Measurements from ENCODE around the gene WDFY4. TPM values are rescaled to one million over a fixed set of nuclear protein-coding genes. Genes with fewer than 3 reads are reported as not detected.

WDFY4 gene
- total RNA-seq, 4 donors from 2014 or later = 0.60 to 20.6 (median 5.1) TPM

DNA sequence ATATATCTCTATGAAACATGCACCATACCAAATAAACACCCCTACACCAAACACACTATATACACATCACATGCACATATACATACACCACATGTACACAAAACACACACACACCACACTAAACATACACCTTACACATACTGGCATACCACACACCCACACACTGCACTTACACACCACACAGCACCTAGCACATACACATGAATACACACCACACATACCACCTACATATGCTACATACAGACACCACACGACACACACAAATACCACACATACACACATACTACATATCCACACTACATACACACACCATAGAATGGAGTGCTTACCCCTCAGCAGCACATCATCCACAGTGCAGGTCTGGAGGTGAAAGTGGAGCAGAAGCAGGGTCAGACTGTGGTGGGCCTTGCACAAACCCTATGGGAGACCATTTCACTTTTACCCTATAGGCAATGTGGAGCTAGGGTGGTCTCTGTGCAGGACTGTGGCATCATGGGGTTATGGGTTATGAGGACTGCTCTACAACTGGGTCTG, 64.6 kb downstream of the WDFY4 start:
- no peak for DNase-seq
- 80 to 96% methylated on average over 1 of the region's 1 CpG for WGBS, 2 donors (ENCODE audit: low coverage in 1 of 2)
- no peaks in the 10 kb centered on the region for H3K4me1 ChIP-seq
- in situ Hi-C loops (cut with MboI; ENCODE audit: low pct_ligation_motif_present in 1 of 4, low pct_unique_long_range_greater_than_20kb in 1 of 4, low sequenced_read_pairs in 3 of 4) = no loop called here
- no peak overlapping the region for H3K4me3 ChIP-seq
- intact Hi-C loops (cut with DNase I; ENCODE audit: low total_unique reads) = loop anchor here (2.0 kb wide), 1 partner anchor 43 kb away; no protein-coding TSS in a partner anchor
- H3K36me3 ChIP-seq = no peaks in the 10 kb centered on the region
- TF ChIP-seq, protein P1, sequence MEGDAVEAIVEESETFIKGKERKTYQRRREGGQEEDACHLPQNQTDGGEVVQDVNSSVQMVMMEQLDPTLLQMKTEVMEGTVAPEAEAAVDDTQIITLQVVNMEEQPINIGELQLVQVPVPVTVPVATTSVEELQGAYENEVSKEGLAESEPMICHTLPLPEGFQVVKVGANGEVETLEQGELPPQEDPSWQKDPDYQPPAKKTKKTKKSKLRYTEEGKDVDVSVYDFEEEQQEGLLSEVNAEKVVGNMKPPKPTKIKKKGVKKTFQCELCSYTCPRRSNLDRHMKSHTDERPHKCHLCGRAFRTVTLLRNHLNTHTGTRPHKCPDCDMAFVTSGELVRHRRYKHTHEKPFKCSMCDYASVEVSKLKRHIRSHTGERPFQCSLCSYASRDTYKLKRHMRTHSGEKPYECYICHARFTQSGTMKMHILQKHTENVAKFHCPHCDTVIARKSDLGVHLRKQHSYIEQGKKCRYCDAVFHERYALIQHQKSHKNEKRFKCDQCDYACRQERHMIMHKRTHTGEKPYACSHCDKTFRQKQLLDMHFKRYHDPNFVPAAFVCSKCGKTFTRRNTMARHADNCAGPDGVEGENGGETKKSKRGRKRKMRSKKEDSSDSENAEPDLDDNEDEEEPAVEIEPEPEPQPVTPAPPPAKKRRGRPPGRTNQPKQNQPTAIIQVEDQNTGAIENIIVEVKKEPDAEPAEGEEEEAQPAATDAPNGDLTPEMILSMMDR (IDR thresholded peaks at IDR 0.05) = no peak
- no peak for TF ChIP-seq EP300 (IDR thresholded peaks at IDR 0.05; ENCODE audit: low read depth)
- TF ChIP-seq POLR2AphosphoS5 (IDR thresholded peaks at IDR 0.05) = no peak
- H3K27ac ChIP-seq = no peak overlapping the region
- no peaks in the 10 kb centered on the region for H3K9me3 ChIP-seq
- H3K27me3 ChIP-seq = no peaks in the 10 kb centered on the region

DNA sequence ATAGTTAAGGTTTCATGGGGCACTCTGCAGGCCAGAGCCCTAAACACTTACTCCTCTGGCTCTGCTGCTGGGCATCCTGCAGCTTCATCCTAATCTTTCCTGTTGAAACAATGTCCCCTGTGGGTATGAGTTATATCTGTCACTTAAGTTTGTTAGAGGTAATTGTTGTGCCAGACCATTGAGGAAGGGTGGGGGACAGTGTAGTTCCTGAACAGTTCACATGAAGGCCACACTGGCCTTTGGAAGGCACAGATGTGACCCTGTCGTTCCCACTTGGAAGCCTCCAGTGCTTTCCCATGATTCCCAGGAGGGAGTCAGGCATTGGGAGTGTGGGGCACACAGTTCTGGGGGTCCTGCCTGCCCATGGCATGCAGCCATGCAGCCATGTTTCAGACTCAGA, 65.3 kb downstream of the WDFY4 start:
- in situ Hi-C loops (cut with MboI; ENCODE audit: low pct_ligation_motif_present in 1 of 4, low pct_unique_long_range_greater_than_20kb in 1 of 4, low sequenced_read_pairs in 3 of 4) = no loop called here
- 78% methylated on average over 1 of the region's 1 CpG; no CpG with 5 or more reads in 1 of the 2 donors for WGBS, 2 donors (ENCODE audit: low coverage in 1 of 2)

DNA sequence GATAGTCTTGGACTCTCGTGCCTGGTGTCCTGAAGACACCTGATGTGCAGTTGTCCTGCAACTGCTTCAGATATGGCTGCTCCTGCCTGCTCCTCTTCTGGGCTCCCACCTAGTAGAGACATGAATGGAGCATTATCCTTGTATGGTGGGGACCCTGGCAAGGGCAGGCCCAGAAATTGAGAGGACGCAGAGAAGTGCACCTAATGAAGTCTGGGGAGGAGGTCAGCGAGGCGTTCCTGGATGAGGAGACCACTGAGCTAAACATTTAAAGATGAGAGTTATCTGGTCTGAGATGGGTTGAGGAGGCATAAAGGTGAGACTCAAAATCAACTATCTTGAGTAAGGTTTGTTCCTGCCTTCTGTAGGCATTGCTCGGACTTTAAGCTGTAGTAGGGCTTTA, 66.3 kb downstream of the WDFY4 start:
- H3K9me3 ChIP-seq = no peaks in the 10 kb centered on the region
- in situ Hi-C loops (cut with MboI; ENCODE audit: low pct_ligation_motif_present in 1 of 4, low pct_unique_long_range_greater_than_20kb in 1 of 4, low sequenced_read_pairs in 3 of 4) (no loop called here), intact Hi-C loops (cut with DNase I; ENCODE audit: low total_unique reads) (no loop called here)
- H3K4me1 ChIP-seq = no peaks in the 10 kb centered on the region
- no peaks in the 10 kb centered on the region for H3K27me3 ChIP-seq
- DNase-seq = no peak
- no peaks in the 10 kb centered on the region for H3K36me3 ChIP-seq
- TF ChIP-seq, protein P1 (IDR thresholded peaks at IDR 0.05) = no peak
- TF ChIP-seq EP300 (IDR thresholded peaks at IDR 0.05; ENCODE audit: low read depth) (no peak), POLR2AphosphoS5 (IDR thresholded peaks at IDR 0.05) (no peak), POLR2A (IDR thresholded peaks at IDR 0.05) (no peak)
- H3K4me3 ChIP-seq = no peak overlapping the region
- 91 to 94% methylated on average over 4 to 5 of the region's 5 CpGs for WGBS, 2 donors (ENCODE audit: low coverage in 1 of 2)
- no peak overlapping the region for H3K27ac ChIP-seq

More for the DNA sequence above, 65.3 kb downstream of the WDFY4 start:
- Histone ChIP-seq H3K4me3 (no peak overlapping the region), H3K4me1 (no peaks in the 10 kb centered on the region), H3K9me3 (no peaks in the 10 kb centered on the region), H3K27ac (no peak overlapping the region), H3K27me3 (no peaks in the 10 kb centered on the region), H3K36me3 (no peaks in the 10 kb centered on the region)
- TF ChIP-seq, protein P1 (IDR thresholded peaks at IDR 0.05) = no peak
- TF ChIP-seq EP300 (IDR thresholded peaks at IDR 0.05; ENCODE audit: low read depth) (no peak), POLR2A (IDR thresholded peaks at IDR 0.05) (no peak), POLR2AphosphoS5 (IDR thresholded peaks at IDR 0.05) (no peak)
- no peak for DNase-seq
- intact Hi-C loops (cut with DNase I; ENCODE audit: low total_unique reads) = no loop called here

DNA sequence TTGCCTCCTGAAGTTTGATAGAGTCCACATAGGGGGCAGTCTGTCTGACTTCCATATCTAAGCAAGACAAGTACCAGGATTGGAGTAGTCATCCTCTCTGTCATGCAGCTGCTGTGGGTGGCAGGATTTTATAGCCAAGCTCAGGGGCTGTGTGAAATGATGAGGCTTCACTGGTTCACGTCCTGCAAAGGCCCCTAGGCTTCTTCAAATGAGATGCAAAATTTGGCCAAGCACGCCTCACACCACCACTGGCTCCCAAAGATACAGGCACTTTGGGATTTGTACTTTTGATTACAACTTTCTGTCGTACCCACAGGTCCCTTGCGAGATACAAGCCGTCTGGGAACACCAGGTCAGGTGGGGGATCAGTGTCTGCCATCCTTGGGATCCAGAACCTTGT, 67.1 kb downstream of the WDFY4 start:
- in situ Hi-C loops (cut with MboI; ENCODE audit: low pct_ligation_motif_present in 1 of 4, low pct_unique_long_range_greater_than_20kb in 1 of 4, low sequenced_read_pairs in 3 of 4) = no loop called here
- no peaks in the 10 kb centered on the region for H3K9me3 ChIP-seq
- intact Hi-C loops (cut with DNase I; ENCODE audit: low total_unique reads) = no loop called here
- no peaks in the 10 kb centered on the region for H3K4me1 ChIP-seq
- 89% methylated on average over 5 of the region's 5 CpGs; no CpG with 5 or more reads in 1 of the 2 donors for WGBS, 2 donors (ENCODE audit: low coverage in 1 of 2)
- H3K4me3 ChIP-seq = no peak overlapping the region
- no peak for TF ChIP-seq EP300 (IDR thresholded peaks at IDR 0.05; ENCODE audit: low read depth)
- no peak for TF ChIP-seq POLR2AphosphoS5 (IDR thresholded peaks at IDR 0.05)
- TF ChIP-seq, protein P1 (IDR thresholded peaks at IDR 0.05) = no peak
- no peak for TF ChIP-seq POLR2A (IDR thresholded peaks at IDR 0.05)
- H3K36me3 ChIP-seq = no peaks in the 10 kb centered on the region
- H3K27me3 ChIP-seq = no peaks in the 10 kb centered on the region
- no peak for DNase-seq
- H3K27ac ChIP-seq = no peak overlapping the region
